D721Med (cell line): ENCODE results near the gene PLCL1.

ENCODE experiments used
- DNase-seq: peaks from one replicate; pipeline ENCODE4 v3.0.0; 2011; ENCODE audit warnings: low spot score; ENCODE audit not compliant: insufficient read length
- FAIRE-seq: peaks from 2 replicates; lab custom pipeline; 2011; peaks lifted over from hg19 to GRCh38; lab: Jason Lieb, UNC
- CTCF ChIP-seq: IDR thresholded peaks from 2 replicates; pipeline ENCODE4 v1.5.1; 2012; ENCODE audit warnings: mild to moderate bottlenecking, control low read depth; ENCODE audit not compliant: insufficient read depth; ENCODE audit errors: missing control alignments

Gene PLCL1

GRCh38 chr2:198097630-198098029 is 293.2 kb downstream of the PLCL1 start:
- TF ChIP-seq CTCF: no peak
- DNase-seq (no peak), FAIRE-seq (no peak)

DNA sequence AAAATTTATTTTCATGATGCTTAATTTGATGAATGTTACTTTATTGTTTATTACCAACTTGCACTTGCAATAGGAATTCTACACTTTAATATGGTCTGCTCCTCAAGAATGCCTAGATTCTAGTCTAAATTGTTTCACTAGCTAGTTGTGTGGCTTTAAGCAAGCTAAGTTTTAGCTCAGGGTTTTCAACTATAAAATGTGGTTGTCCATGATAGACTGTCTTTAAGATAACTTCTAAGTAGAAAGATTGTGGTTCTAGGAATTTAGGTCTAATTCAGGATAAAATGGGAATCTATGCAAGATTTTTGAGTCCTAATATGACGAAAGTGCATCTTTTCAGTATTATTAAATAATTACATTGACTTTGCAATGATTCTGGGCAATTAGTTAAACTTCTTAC is 294.0 kb downstream of the PLCL1 start:
- FAIRE-seq (no peak), DNase-seq (no peak)
- TF ChIP-seq CTCF: no peak

DNA sequence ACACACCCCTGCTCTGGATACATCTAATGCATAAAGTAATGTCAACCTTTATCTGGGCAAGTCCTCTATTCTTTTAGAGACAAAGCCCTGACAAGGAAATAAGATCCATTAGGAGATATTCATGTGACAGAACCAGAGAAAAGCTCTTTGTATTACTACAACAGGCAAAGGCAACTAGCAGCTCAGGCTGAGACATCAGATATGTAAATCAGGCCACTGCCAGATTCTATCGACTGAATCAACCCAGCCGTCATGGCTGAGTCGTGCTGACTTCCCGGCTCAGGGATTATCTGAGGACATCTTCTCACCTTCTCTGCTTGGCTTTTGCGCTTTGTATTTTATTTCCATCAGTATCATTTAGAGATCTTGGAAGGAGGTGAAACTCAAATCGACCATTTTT is 294.5 kb downstream of the PLCL1 start:
- DNase-seq: no peak
- TF ChIP-seq CTCF: no peak

GRCh38 chr2:198100346-198100745 is 296.0 kb downstream of the PLCL1 start:
- DNase-seq (no peak), FAIRE-seq (no peak)
- no peak for TF ChIP-seq CTCF

More for the DNA sequence above, 294.5 kb downstream of the PLCL1 start:
- FAIRE-seq: no peak

GRCh38 chr2:198101688-198102087 is 297.3 kb downstream of the PLCL1 start:
- FAIRE-seq (no peak), DNase-seq (no peak)
- TF ChIP-seq CTCF: no peak

DNA sequence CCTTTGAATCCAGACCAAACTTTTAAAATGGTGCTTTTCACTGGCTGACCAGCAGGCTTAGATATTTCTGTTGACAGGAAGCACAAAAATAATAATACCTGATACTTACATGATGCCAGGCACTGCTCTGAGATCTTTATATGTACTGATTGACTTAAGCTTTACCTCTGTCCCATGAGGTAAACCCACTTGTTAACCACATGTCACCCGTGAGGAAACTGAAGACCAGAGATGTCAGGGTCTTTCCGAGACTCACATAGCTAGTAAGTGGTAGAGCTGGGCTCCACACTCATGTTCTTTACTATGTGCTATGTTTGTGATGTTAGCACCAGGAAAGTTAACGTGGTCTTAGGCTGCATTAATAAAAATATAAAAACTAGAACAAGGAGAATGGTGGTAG is 297.7 kb downstream of the PLCL1 start:
- no peak for DNase-seq
- FAIRE-seq: no peak

DNA sequence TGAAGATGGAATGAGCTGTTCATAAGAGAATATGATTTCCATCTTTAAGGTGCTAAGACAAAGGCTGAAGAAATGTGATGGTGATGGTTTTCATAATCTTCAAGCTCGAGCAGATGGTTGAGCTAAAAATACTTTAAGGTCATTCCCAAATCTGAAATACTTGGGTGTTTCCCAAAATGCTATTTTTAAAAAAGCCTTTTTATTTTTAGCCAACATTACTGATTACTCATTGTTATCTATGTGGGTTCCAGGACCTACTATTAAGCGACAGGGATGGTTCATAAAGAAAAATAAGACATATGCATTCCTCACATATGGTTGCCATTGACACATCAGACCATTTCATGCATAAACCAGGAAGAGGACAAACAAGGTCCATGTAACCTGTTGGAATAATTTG is 298.5 kb downstream of the PLCL1 start:
- DNase-seq: no peak
- TF ChIP-seq CTCF: no peak
- no peak for FAIRE-seq

More for the DNA sequence above, 297.7 kb downstream of the PLCL1 start:
- no peak for TF ChIP-seq CTCF
